Measurements from ENCODE around the gene CDC42SE1. TPM values are rescaled to one million over a fixed set of nuclear protein-coding genes. Genes with fewer than 3 reads are reported as not detected.

CDC42SE1 gene
- total RNA-seq, 4 donors from 2014 or later = 48.6 to 87.5 (median 58.6) TPM

DNA sequence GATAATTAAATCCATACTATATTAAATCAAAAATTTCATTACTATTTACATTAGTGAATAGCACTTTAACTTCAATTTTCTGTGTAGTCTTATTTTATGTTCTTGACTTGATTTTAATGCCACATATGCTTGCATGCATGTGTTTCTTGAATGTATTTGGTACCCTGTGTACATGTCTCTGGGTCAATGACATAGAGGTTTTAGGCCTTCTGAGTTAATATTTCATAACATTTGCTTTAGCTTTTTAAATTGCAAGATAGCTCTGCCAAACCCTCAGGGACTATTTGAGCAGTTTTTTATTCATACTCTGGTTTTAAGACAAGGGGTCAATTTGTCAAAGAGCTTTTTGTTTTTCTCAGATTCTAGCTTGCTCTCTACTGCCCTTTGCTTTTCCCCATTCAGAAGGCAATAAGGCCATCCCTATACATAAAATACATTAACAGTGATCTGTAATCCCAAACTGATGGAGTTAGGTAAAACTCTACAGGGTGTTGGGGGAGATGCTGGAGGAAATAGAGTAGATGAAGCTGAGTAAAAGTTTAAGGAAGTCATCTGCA, 5.7 kb upstream of the CDC42SE1 start:
- Histone ChIP-seq H3K27me3 (no peaks in the 10 kb centered on the region), H3K27ac (no peak overlapping the region), H3K4me1 (peaks cover 0 to 6% (median 2%) of the 10 kb centered on the region in 4 donors), H3K9me3 (no peaks in the 10 kb centered on the region), H3K4me3 (no peak overlapping the region), H3K36me3 (no peaks in the 10 kb centered on the region)
- DNase-seq = no peak
- TF ChIP-seq POLR2A (IDR thresholded peaks at IDR 0.05) = no peak
- TF ChIP-seq, protein P1, sequence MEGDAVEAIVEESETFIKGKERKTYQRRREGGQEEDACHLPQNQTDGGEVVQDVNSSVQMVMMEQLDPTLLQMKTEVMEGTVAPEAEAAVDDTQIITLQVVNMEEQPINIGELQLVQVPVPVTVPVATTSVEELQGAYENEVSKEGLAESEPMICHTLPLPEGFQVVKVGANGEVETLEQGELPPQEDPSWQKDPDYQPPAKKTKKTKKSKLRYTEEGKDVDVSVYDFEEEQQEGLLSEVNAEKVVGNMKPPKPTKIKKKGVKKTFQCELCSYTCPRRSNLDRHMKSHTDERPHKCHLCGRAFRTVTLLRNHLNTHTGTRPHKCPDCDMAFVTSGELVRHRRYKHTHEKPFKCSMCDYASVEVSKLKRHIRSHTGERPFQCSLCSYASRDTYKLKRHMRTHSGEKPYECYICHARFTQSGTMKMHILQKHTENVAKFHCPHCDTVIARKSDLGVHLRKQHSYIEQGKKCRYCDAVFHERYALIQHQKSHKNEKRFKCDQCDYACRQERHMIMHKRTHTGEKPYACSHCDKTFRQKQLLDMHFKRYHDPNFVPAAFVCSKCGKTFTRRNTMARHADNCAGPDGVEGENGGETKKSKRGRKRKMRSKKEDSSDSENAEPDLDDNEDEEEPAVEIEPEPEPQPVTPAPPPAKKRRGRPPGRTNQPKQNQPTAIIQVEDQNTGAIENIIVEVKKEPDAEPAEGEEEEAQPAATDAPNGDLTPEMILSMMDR (IDR thresholded peaks at IDR 0.05) = no peak

- Histone ChIP-seq H3K36me3 (no peaks in the 10 kb centered on the region), H3K4me1 (peaks cover 0 to 6% (median 0%) of the 10 kb centered on the region in 4 donors), H3K27ac (no peak overlapping the region), H3K4me3 (no peak overlapping the region), H3K9me3 (no peaks in the 10 kb centered on the region), H3K27me3 (no peaks in the 10 kb centered on the region)
- TF ChIP-seq POLR2A (IDR thresholded peaks at IDR 0.05) = no peak
- DNase-seq = no peak
These were observed 3.4 kb upstream of the CDC42SE1 start for GRCh38 chr1:151062741-151063371.

- DNase-seq = no peak
- Histone ChIP-seq H3K4me1 (peaks cover 0 to 16% (median 4%) of the 10 kb centered on the region in 4 donors), H3K36me3 (no peaks in the 10 kb centered on the region), H3K4me3 (no peak overlapping the region), H3K27ac (no peak overlapping the region), H3K27me3 (no peaks in the 10 kb centered on the region), H3K9me3 (no peaks in the 10 kb centered on the region)
- TF ChIP-seq POLR2A (IDR thresholded peaks at IDR 0.05) = no peak
- TF ChIP-seq, protein P1 (IDR thresholded peaks at IDR 0.05) = no peak
These were observed 2.3 kb upstream of the CDC42SE1 start for GRCh38 chr1:151061704-151062103.

DNA sequence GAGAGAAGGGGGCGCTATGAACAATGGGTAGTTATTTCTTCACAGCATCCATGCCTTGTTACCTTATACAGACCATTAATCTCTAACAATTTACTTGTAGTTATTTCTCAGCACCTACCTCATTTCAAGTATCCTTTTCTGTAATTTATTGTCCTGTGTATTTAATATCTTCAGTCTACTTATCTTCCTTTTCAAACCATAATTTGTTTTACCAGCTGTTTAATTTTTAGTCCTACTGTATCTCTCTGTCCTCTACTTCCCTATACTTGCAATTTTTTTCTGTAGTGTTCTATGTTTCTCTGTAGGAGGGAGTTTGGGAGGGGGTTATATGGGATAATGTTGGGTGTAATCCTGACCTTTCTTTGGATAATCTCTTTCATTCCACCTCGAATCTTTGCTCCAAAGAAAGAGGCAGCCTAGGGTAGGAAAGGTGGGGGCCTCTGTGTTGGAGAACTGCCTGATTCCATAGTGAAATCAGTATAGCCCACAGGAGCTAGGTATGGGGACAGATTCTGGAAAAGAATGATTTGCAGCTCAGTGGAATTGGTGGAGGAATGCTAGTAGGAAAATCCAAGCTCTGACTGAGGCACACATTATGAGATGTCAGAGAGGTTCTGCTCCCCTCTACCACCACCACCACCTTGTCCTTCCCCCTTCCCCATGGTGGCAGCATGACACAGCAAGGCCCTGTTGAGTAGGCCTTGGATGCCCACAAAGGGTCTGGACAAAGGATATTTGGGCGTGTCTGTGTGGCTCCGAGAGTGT, 1.4 kb upstream of the CDC42SE1 start:
- H3K27ac ChIP-seq = peak overlapping the region in 2 of 4 donors; percentile 95 to 96
- no peaks in the 10 kb centered on the region for H3K9me3 ChIP-seq
- DNase-seq = no peak
- TF ChIP-seq, protein P1 (IDR thresholded peaks at IDR 0.05) = no peak
- TF ChIP-seq POLR2A (IDR thresholded peaks at IDR 0.05) = no peak
- peaks cover 0 to 25% (median 7%) of the 10 kb centered on the region in 4 donors for H3K4me1 ChIP-seq
- H3K27me3 ChIP-seq = no peaks in the 10 kb centered on the region
- H3K36me3 ChIP-seq = peaks cover 0 to under 1% (median 0%) of the 10 kb centered on the region in 3 donors
- H3K4me3 ChIP-seq = peak overlapping the region in 3 of 4 donors; percentile 72 to 94 (median 88)

DNA sequence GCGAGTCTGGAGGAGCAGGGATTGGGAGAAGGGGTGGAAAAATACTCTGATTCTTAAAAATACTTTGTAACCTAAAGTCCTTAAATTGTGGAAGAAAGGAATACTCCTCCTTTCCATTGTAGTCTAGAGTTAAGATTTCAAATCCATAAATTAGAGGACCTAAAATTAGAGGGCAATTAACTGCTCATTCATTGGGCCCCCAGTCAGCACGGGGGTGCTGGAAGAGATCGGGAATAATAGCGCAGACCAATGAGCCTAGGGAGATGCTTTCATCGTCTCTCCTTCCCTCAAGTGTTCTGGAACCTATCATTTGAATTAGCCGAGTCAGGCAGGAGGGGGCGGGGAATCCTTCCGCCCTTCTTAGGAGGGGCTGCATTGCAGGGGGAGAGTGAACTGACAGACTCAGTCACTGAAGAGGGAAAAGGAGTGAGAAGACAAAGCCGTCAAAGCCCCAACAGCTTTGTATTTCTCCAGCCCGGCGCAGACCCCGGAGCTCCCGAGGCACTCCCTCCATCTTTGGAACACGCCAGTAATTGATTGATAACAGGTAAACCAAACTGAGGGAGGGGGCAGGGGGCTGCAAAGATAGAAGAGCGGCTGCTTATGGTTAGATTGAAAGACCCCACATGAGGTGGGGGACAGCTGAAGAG, 710 bp upstream of the CDC42SE1 start, which contains the start of gene MLLT11:
MLLT11 (plus strand) TSS at position 391 of the 650 bp plus-strand sequence. CDS start 6,828 bp downstream, outside the sequence.
- Histone ChIP-seq H3K4me1 (peaks cover 0 to 30% (median 14%) of the 10 kb centered on the region in 4 donors), H3K9me3 (no peaks in the 10 kb centered on the region), H3K4me3 (peak within 1 kb of the TSS; percentile 72 to 94 (median 87)), H3K27me3 (no peaks in the 10 kb centered on the region), H3K36me3 (peaks cover 0 to 7% (median 0%) of the 10 kb centered on the region in 3 donors), H3K27ac (peak within 1 kb of the TSS; percentile 94 to 96 (median 96))
- DNase-seq = peak; percentile 50 to 59 (median 52)
- no peak for TF ChIP-seq POLR2A (IDR thresholded peaks at IDR 0.05)
- TF ChIP-seq, protein P1 (IDR thresholded peaks at IDR 0.05) = no peak
